OCI-LY3 (cell line): ENCODE results near the gene NEMP1.

Experiments
- EZH2phosphoT487 ChIP-seq: fragments of 200-600 bp; shearing (Covaris generic); IDR thresholded peaks from 2 replicates; pipeline ENCODE4 v1.6.1; 2018; ENCODE audit warnings: antibody characterized with exemption, mixed run types, low read depth
- TF ChIP-seq, protein P1 (sequence below): fragments of 200-600, 300-600 bp; sonication (generic); IDR thresholded peaks from 2 replicates; pipeline ENCODE4 v1.5.1; 2014; ENCODE audit warnings: antibody characterized with exemption, low read length, low read depth

DNA sequence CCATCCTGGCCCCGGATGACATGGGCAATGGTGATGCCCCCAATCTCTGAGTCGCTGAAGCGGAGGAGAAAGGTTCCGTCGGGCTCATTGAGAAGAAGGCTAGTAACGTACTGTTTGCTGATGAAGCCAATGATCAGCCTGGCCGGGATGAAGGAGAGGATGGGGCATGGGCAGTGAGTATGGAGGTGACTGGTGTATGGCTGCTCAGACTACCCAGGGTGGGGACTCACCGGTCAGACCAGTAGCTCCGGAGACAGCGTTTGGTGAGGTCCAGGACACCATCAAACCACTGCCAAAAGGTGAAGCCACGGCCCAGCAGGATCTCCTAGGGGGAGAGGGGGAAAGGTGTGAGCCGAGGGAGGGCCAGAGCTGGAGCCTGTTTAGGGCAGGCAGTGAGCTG is 21.2 kb upstream of the NEMP1 start:
- TF ChIP-seq, protein P1, sequence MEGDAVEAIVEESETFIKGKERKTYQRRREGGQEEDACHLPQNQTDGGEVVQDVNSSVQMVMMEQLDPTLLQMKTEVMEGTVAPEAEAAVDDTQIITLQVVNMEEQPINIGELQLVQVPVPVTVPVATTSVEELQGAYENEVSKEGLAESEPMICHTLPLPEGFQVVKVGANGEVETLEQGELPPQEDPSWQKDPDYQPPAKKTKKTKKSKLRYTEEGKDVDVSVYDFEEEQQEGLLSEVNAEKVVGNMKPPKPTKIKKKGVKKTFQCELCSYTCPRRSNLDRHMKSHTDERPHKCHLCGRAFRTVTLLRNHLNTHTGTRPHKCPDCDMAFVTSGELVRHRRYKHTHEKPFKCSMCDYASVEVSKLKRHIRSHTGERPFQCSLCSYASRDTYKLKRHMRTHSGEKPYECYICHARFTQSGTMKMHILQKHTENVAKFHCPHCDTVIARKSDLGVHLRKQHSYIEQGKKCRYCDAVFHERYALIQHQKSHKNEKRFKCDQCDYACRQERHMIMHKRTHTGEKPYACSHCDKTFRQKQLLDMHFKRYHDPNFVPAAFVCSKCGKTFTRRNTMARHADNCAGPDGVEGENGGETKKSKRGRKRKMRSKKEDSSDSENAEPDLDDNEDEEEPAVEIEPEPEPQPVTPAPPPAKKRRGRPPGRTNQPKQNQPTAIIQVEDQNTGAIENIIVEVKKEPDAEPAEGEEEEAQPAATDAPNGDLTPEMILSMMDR = no peak
- TF ChIP-seq EZH2phosphoT487 = no peak
